Thyroid gland (tissue), 4 donors: ENCODE results near the gene RPL6.

Experiments
- CTCF ChIP-seq, 6 experiments: fragments of 200-600 bp in 3 of 6; fragments of 450-650 bp in 3 of 6; sonication (generic) in 3 of 6; IDR thresholded peaks; one replicate each; pipeline ENCODE4 v1.5.1; 2016 to 2019; ENCODE audit warnings: antibody characterized with exemption in 6 of 6, mild to moderate bottlenecking in 2 of 6, inconsistent platforms in 1 of 6, moderate library complexity in 1 of 6
- POLR2A ChIP-seq, 2 donors: fragments of 450-650 bp; IDR thresholded peaks; one replicate each; pipeline ENCODE4 v1.6.1; 2017; ENCODE audit warnings: antibody characterized with exemption in 2 of 2, mild to moderate bottlenecking in 2 of 2, moderate library complexity in 1 of 2

DNA sequence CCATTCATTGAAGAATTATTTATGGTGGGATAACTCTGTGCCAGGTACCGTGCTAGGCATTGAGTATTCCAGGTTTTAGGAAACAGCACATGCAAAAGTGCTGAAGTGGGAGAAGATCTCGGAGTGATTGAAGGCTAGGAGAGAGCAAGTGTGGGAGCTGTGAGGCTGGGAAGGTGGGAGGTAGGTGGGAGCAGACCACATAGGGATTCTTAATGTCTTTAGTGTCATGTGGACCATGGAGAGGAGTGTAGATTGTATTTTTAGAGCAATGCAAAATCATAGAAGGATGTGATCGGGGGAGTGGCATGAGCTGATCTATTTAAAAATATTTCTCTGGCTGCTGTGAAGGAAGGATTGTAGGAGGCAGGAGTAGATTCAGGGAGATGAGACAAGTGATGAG lies 14.7 kb upstream of the RPL6 start:
- TF ChIP-seq POLR2A (IDR thresholded peaks at IDR 0.05) (no peak), CTCF (IDR thresholded peaks at IDR 0.05) (no peak)
